K562 (cell line): ENCODE data around the gene OBP2A. TPM values are rescaled to one million over a fixed set of nuclear protein-coding genes. Genes with fewer than 3 reads are reported as not detected.

Source experiments
- ARNT ChIP-seq, 2 experiments: fragments of 450-650 bp; IDR thresholded peaks; 2 replicates each; pipeline ENCODE4 v1.6.1; 2016; ENCODE audit warnings: mild to moderate bottlenecking in 1 of 2
- BMI1 ChIP-seq: fragments of 150-350 bp; IDR thresholded peaks from 2 replicates; pipeline ENCODE4 v1.6.1; 2014; ENCODE audit warnings: low read length
- CBX1 ChIP-seq: sonication (generic); IDR thresholded peaks from 2 replicates; pipeline ENCODE4 v1.6.1; 2016; ENCODE audit warnings: antibody characterized with exemption, low read depth, mild to moderate bottlenecking
- CREBBP ChIP-seq: IDR thresholded peaks from one replicate; pipeline ENCODE4 v1.6.1; 2012; ENCODE audit warnings: low read depth, mild to moderate bottlenecking, control low read depth, inconsistent platforms, low read length
- CTBP1 ChIP-seq: fragments of 450-650 bp; IDR thresholded peaks from 2 replicates; pipeline ENCODE4 v1.6.1; 2016; ENCODE audit warnings: borderline replicate concordance
- HDGF ChIP-seq: fragments of 450-650 bp; IDR thresholded peaks from 2 replicates; pipeline ENCODE4 v1.6.1; 2016
- IFI16 ChIP-seq: fragments of 250-450 bp; sonication (Bioruptor Pico); IDR thresholded peaks from 2 replicates; pipeline ENCODE4 v2.1.2; 2022; ENCODE audit warnings: mild to moderate bottlenecking, inconsistent platforms
- MAZ ChIP-seq, 2 experiments: fragments of 450-650 bp in 1 of 2; sonication (generic) in 1 of 2; formaldehyde crosslinking; IDR thresholded peaks in 1 of 2; conservative IDR thresholded peaks in 1 of 2; 2 replicates each; pipeline versions ENCODE4 v1.4.0 to v1.5.0; 2020; ENCODE audit warnings: mild to moderate bottlenecking in 1 of 2, missing genetic modification reagents in 1 of 2
- RB1 ChIP-seq: fragments of 450-650 bp; IDR thresholded peaks from 2 replicates; pipeline ENCODE4 v1.6.1; 2017; ENCODE audit warnings: low read depth, mild to moderate bottlenecking
- RFX7 ChIP-seq: fragments of 250-450 bp; sonication (Bioruptor Pico); IDR thresholded peaks from 2 replicates; pipeline ENCODE4 v1.5.1; 2021; ENCODE audit warnings: mild to moderate bottlenecking
- RHOXF2B ChIP-seq: fragments of 250-450 bp; sonication (Bioruptor Pico); conservative IDR thresholded peaks from 2 replicates; pipeline ENCODE4 v1.5.1; 2021
- SIX5 ChIP-seq, 2 experiments: IDR thresholded peaks; 2 replicates each; pipeline ENCODE4 v1.6.1; 2011; ENCODE audit warnings: low read length in 2 of 2, borderline replicate concordance in 1 of 2, low read depth in 1 of 2, mild to moderate bottlenecking in 1 of 2, moderate library complexity in 1 of 2; ENCODE audit not compliant: insufficient read depth in 1 of 2
- ZNF124 ChIP-seq: sonication (generic); formaldehyde crosslinking; IDR thresholded peaks from 2 replicates; pipeline ENCODE4 v1.8.1; 2022; ENCODE audit warnings: missing genetic modification reagents
- polyA plus RNA-seq, 8 experiments: library from polyadenylated mRNA; depleted of rRNA in 4 of 8; stranded (reverse) in 5 of 8; unstranded in 3 of 8; fragments of >200 nt; fragmentation: Nextera tagmentation in 2 of 8; fragmentation: Illumina TruSeq in 1 of 8; extraction: Ambion mirVana in 2 of 8; extraction: Trizol in 1 of 8; gene quantifications; 2 replicates each; pipeline versions ENCODE4 v1.2.1 to v1.2.3, GENCODE V29; 2011 to 2014; ENCODE audit warnings: inconsistent platforms in 1 of 8, missing spikeins in 1 of 8
- total RNA-seq, 7 experiments: library from RNA; depleted of rRNA in 6 of 7; stranded (reverse); fragments of >200 nt in 6 of 7; fragmentation: Illumina TruSeq in 2 of 7; extraction: Trizol in 2 of 7; gene quantifications; 2 replicates each; pipeline versions ENCODE4 v1.2.1 to v1.2.3, GENCODE V29; 2011 to 2021; ENCODE audit warnings: low replicate concordance in 1 of 7
- TF ChIP-seq, protein P1 (sequence below): fragments of 450-650 bp; IDR thresholded peaks from 2 replicates; pipeline ENCODE4 v1.6.1; 2014; ENCODE audit warnings: low read depth, mild to moderate bottlenecking, moderate library complexity, borderline replicate concordance
- TF ChIP-seq, protein P2 (sequence below): IDR thresholded peaks from 2 replicates; pipeline ENCODE4 v1.6.1; 2014; ENCODE audit warnings: antibody characterized with exemption
- TF ChIP-seq, protein P3 (sequence below): fragments of 250-450 bp; sonication (Bioruptor Pico); IDR thresholded peaks from 2 replicates; pipeline ENCODE4 v1.5.0; 2021; ENCODE audit warnings: mild to moderate bottlenecking, borderline replicate concordance
- TF ChIP-seq, protein P4 (sequence below): conservative IDR thresholded peaks from 2 replicates; pipeline ENCODE4 v1.6.1; 2011; ENCODE audit warnings: low read depth, mild to moderate bottlenecking, low read length; ENCODE audit not compliant: control insufficient read depth
- TF ChIP-seq, protein P5 (sequence below): fragments of 250-450 bp; sonication (Bioruptor Pico); IDR thresholded peaks from 2 replicates; pipeline ENCODE4 v1.4.0; 2020; ENCODE audit warnings: mild to moderate bottlenecking, moderate library complexity, borderline replicate concordance

OBP2A gene
- total and polyA plus RNA-seq, 9 of the 15 experiments (the other 6 are each of a cell fraction or from before 2014, with no cell fraction given): not detected

DNA sequence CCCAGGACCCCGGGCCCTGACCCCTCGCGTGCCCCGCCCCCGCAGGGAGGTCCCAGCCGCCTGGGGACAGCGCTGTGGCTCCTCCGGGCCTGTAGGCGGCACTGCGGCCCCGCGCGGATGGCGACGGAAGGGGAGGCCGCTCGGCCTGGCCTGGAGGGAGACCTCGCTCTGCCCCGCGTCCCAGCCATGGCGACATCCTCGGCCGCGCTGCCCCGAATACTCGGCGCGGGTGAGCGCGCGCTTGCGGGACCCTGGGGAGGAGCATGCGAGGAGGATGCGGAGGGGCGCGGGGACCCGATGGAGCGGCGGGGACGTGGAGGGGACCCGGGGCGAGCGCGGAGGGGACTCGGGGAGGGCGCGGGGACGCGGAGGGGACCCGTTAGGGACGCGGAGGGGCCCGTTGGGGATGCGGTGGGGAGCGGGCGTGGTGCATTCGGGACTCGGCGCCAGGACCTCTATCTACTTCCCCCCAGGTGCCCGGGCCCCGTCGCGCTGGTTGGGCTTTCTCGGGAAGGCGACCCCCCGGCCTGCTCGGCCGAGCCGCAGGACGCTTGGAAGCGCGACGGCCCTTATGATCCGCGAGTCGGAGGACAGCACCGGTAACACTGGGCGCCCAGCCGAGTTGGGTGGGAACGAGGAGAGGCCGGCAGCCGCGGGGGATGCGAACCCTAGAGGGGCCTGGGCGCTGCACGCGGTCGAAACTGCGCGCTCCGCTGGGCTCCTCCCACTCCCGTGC, 45.2 kb upstream of the OBP2A start, which contains the start of gene MRPS2 (continued):
- TF ChIP-seq, protein P1, sequence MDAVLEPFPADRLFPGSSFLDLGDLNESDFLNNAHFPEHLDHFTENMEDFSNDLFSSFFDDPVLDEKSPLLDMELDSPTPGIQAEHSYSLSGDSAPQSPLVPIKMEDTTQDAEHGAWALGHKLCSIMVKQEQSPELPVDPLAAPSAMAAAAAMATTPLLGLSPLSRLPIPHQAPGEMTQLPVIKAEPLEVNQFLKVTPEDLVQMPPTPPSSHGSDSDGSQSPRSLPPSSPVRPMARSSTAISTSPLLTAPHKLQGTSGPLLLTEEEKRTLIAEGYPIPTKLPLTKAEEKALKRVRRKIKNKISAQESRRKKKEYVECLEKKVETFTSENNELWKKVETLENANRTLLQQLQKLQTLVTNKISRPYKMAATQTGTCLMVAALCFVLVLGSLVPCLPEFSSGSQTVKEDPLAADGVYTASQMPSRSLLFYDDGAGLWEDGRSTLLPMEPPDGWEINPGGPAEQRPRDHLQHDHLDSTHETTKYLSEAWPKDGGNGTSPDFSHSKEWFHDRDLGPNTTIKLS: no peak; the same call in 1 of the 2 replicates
- no peak for TF ChIP-seq CREBBP
- TF ChIP-seq, protein P2, sequence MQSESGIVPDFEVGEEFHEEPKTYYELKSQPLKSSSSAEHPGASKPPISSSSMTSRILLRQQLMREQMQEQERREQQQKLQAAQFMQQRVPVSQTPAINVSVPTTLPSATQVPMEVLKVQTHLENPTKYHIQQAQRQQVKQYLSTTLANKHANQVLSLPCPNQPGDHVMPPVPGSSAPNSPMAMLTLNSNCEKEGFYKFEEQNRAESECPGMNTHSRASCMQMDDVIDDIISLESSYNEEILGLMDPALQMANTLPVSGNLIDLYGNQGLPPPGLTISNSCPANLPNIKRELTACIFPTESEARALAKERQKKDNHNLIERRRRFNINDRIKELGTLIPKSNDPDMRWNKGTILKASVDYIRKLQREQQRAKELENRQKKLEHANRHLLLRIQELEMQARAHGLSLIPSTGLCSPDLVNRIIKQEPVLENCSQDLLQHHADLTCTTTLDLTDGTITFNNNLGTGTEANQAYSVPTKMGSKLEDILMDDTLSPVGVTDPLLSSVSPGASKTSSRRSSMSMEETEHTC: no peak
- TF ChIP-seq IFI16 (CRISPR knock-in tag): no peak
- TF ChIP-seq, protein P3, sequence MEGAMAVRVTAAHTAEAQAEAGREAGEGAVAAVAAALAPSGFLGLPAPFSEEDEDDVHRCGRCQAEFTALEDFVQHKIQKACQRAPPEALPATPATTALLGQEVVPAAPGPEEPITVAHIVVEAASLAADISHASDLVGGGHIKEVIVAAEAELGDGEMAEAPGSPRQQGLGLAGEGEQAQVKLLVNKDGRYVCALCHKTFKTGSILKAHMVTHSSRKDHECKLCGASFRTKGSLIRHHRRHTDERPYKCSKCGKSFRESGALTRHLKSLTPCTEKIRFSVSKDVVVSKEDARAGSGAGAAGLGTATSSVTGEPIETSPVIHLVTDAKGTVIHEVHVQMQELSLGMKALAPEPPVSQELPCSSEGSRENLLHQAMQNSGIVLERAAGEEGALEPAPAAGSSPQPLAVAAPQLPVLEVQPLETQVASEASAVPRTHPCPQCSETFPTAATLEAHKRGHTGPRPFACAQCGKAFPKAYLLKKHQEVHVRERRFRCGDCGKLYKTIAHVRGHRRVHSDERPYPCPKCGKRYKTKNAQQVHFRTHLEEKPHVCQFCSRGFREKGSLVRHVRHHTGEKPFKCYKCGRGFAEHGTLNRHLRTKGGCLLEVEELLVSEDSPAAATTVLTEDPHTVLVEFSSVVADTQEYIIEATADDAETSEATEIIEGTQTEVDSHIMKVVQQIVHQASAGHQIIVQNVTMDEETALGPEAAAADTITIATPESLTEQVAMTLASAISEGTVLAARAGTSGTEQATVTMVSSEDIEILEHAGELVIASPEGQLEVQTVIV (CRISPR knock-in tag): no peak
- TF ChIP-seq, protein P4, sequence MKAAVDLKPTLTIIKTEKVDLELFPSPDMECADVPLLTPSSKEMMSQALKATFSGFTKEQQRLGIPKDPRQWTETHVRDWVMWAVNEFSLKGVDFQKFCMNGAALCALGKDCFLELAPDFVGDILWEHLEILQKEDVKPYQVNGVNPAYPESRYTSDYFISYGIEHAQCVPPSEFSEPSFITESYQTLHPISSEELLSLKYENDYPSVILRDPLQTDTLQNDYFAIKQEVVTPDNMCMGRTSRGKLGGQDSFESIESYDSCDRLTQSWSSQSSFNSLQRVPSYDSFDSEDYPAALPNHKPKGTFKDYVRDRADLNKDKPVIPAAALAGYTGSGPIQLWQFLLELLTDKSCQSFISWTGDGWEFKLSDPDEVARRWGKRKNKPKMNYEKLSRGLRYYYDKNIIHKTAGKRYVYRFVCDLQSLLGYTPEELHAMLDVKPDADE: peak; percentile 60; the same call in 1 of the 2 replicates
- TF ChIP-seq SIX5 (IDR thresholded peaks at IDR 0.05; ENCODE audit: borderline replicate concordance in 1 of 2, insufficient read depth in 1 of 2, low read depth in 1 of 2, low read length in 2 of 2): peak in 1 of 2 experiments; percentile 19; a peak in 1 of 4 replicates
- peak; percentile 96 for TF ChIP-seq RB1
- no peak for TF ChIP-seq RHOXF2B (CRISPR knock-in tag)
- TF ChIP-seq BMI1: no peak
- peak; percentile 92 to 98 for TF ChIP-seq MAZ (CRISPR knock-in tag; conservative IDR thresholded peaks at IDR 0.05 in 1 of 2, IDR thresholded peaks at IDR 0.05 in 1 of 2)
- no peak for TF ChIP-seq ARNT (IDR thresholded peaks at IDR 0.05)
- TF ChIP-seq CTBP1: peak; percentile 43; the same call in 1 of the 2 replicates
- TF ChIP-seq RFX7 (CRISPR knock-in tag): no peak
- TF ChIP-seq, protein P5, sequence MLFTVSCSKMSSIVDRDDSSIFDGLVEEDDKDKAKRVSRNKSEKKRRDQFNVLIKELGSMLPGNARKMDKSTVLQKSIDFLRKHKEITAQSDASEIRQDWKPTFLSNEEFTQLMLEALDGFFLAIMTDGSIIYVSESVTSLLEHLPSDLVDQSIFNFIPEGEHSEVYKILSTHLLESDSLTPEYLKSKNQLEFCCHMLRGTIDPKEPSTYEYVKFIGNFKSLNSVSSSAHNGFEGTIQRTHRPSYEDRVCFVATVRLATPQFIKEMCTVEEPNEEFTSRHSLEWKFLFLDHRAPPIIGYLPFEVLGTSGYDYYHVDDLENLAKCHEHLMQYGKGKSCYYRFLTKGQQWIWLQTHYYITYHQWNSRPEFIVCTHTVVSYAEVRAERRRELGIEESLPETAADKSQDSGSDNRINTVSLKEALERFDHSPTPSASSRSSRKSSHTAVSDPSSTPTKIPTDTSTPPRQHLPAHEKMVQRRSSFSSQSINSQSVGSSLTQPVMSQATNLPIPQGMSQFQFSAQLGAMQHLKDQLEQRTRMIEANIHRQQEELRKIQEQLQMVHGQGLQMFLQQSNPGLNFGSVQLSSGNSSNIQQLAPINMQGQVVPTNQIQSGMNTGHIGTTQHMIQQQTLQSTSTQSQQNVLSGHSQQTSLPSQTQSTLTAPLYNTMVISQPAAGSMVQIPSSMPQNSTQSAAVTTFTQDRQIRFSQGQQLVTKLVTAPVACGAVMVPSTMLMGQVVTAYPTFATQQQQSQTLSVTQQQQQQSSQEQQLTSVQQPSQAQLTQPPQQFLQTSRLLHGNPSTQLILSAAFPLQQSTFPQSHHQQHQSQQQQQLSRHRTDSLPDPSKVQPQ (CRISPR knock-in tag): no peak
- TF ChIP-seq CBX1: peak; percentile 72; the same call in 1 of the 2 replicates
- TF ChIP-seq HDGF: no peak
- no peak for TF ChIP-seq ZNF124 (CRISPR knock-in tag)
